SU-DHL-6 (cell line): ENCODE measurements around the gene IRGQ.

Experiments
- H2AFZ ChIP-seq: fragments of 200-600 bp; sonication (generic); 2 replicates; pipeline ENCODE4 v1.6.1; 2014; ENCODE audit warnings: low read depth, mild to moderate bottlenecking, moderate library complexity, mixed read lengths, antibody characterized with exemption, low read length; ENCODE audit not compliant: severe bottlenecking
- H3F3A ChIP-seq: fragments of 200-600 bp; shearing (Covaris generic); 2 replicates; pipeline ENCODE4 v1.6.0; 2016; ENCODE audit warnings: antibody characterized with exemption, mild to moderate bottlenecking; ENCODE audit not compliant: insufficient read depth
- H3K27ac ChIP-seq: fragments of 200-600 bp; sonication (generic); 2 replicates; pipeline ENCODE4 v1.5.1; 2016; ENCODE audit warnings: low read depth, mild to moderate bottlenecking, low read length, moderate library complexity, mixed read lengths
- H3K27me3 ChIP-seq: fragments of 200-600 bp; sonication (generic), shearing (Covaris generic); 2 replicates; pipeline ENCODE4 v1.6.0; 2014; ENCODE audit warnings: mild to moderate bottlenecking, low read length
- H3K36me3 ChIP-seq: fragments of 200-600 bp; sonication (generic); 2 replicates; pipeline ENCODE4 v1.6.1; 2014; ENCODE audit warnings: mild to moderate bottlenecking, low read length, mixed read lengths
- H3K4me2 ChIP-seq: fragments of 300-600, 200-600 bp; shearing (Covaris generic), sonication (generic); 2 replicates; pipeline ENCODE4 v1.6.0; 2014; ENCODE audit warnings: low read length, low read depth, mild to moderate bottlenecking; ENCODE audit not compliant: poor library complexity, severe bottlenecking
- H3K4me3 ChIP-seq: fragments of 200-600 bp; sonication (generic); 2 replicates; pipeline ENCODE4 v1.5.1; 2014; ENCODE audit warnings: antibody characterized with exemption, low read length, mild to moderate bottlenecking, mixed read lengths; ENCODE audit not compliant: insufficient read depth, poor library complexity, severe bottlenecking
- H3K79me2 ChIP-seq: fragments of 200-600 bp; sonication (generic); 2 replicates; pipeline ENCODE4 v1.6.1; 2014; ENCODE audit warnings: mild to moderate bottlenecking, low read length, moderate library complexity; ENCODE audit not compliant: insufficient read depth
- H3K9ac ChIP-seq: fragments of 200-600 bp; sonication (generic); 2 replicates; pipeline ENCODE4 v1.7.0; 2014; ENCODE audit warnings: mild to moderate bottlenecking, low read length
- H3K9me2 ChIP-seq: fragments of 200-600 bp; sonication (generic); replicated peaks from 2 replicates; pipeline ENCODE4 v1.6.1; 2014; ENCODE audit warnings: low read length; ENCODE audit not compliant: insufficient read depth
- H3K9me3 ChIP-seq: fragments of 200-600 bp; sonication (generic); 2 replicates; pipeline ENCODE4 v1.6.1; 2014; ENCODE audit warnings: low read length, mixed read lengths; ENCODE audit not compliant: insufficient read depth
- H4K20me1 ChIP-seq: fragments of 200-600 bp; sonication (generic); 2 replicates; pipeline ENCODE4 v1.6.1; 2014; ENCODE audit warnings: low read depth, mild to moderate bottlenecking, antibody characterized with exemption, low read length, moderate library complexity, mixed read lengths
- EZH2phosphoT487 ChIP-seq: fragments of 200-600 bp; sonication (generic), shearing (Covaris generic); conservative IDR thresholded peaks from 2 replicates; pipeline ENCODE4 v1.6.1; 2018; ENCODE audit warnings: mild to moderate bottlenecking, antibody characterized with exemption, low read length, moderate library complexity, mixed read lengths
- TF ChIP-seq, protein P1 (sequence below): fragments of 200-600 bp; sonication (generic); IDR thresholded peaks from one replicate; pipeline ENCODE4 v1.5.1; 2017; ENCODE audit warnings: antibody characterized with exemption, mild to moderate bottlenecking, low read length, moderate library complexity; ENCODE audit not compliant: insufficient read depth, poor library complexity, severe bottlenecking

Gene IRGQ

DNA sequence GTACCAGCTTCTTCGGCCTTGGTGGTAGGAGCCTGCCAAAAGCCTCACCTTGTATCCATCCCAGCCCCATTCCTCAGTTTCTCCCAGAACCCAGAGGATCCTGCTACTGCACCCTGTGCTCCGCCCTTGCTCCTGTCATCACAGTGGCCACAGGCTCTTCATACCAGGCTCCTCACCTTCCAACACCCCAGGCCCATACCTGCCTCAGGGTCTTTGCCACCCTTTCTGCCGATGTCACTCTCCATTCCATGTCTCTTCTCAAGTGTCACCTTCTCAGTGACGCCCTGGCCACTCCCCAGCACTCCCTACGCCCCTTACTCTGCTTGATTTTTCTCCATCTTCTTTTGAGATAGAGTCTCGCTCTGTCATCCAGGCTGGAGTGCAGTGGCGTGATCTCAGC, 13.9 kb upstream of the IRGQ start:
- no peaks in the 10 kb centered on the region for H3K36me3 ChIP-seq
- H3K9me2 ChIP-seq, result no peaks in the 10 kb centered on the region
- H3K9ac ChIP-seq, result no peak overlapping the region
- H4K20me1 ChIP-seq, result no peaks in the 10 kb centered on the region
- no peak overlapping the region for H3K4me3 ChIP-seq
- H3K4me2 ChIP-seq, result no peak overlapping the region
- H3F3A ChIP-seq, result no peaks in the 10 kb centered on the region
- no peaks in the 10 kb centered on the region for H3K27me3 ChIP-seq
- H3K79me2 ChIP-seq, result peaks cover 16% of the 10 kb centered on the region; the same call in 1 of the 2 replicates
- TF ChIP-seq, protein P1, sequence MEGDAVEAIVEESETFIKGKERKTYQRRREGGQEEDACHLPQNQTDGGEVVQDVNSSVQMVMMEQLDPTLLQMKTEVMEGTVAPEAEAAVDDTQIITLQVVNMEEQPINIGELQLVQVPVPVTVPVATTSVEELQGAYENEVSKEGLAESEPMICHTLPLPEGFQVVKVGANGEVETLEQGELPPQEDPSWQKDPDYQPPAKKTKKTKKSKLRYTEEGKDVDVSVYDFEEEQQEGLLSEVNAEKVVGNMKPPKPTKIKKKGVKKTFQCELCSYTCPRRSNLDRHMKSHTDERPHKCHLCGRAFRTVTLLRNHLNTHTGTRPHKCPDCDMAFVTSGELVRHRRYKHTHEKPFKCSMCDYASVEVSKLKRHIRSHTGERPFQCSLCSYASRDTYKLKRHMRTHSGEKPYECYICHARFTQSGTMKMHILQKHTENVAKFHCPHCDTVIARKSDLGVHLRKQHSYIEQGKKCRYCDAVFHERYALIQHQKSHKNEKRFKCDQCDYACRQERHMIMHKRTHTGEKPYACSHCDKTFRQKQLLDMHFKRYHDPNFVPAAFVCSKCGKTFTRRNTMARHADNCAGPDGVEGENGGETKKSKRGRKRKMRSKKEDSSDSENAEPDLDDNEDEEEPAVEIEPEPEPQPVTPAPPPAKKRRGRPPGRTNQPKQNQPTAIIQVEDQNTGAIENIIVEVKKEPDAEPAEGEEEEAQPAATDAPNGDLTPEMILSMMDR, result no peak
- no peak for TF ChIP-seq EZH2phosphoT487
- H3K27ac ChIP-seq, result no peak overlapping the region
- no peaks in the 10 kb centered on the region for H3K9me3 ChIP-seq
- H2AFZ ChIP-seq, result no peak overlapping the region

DNA sequence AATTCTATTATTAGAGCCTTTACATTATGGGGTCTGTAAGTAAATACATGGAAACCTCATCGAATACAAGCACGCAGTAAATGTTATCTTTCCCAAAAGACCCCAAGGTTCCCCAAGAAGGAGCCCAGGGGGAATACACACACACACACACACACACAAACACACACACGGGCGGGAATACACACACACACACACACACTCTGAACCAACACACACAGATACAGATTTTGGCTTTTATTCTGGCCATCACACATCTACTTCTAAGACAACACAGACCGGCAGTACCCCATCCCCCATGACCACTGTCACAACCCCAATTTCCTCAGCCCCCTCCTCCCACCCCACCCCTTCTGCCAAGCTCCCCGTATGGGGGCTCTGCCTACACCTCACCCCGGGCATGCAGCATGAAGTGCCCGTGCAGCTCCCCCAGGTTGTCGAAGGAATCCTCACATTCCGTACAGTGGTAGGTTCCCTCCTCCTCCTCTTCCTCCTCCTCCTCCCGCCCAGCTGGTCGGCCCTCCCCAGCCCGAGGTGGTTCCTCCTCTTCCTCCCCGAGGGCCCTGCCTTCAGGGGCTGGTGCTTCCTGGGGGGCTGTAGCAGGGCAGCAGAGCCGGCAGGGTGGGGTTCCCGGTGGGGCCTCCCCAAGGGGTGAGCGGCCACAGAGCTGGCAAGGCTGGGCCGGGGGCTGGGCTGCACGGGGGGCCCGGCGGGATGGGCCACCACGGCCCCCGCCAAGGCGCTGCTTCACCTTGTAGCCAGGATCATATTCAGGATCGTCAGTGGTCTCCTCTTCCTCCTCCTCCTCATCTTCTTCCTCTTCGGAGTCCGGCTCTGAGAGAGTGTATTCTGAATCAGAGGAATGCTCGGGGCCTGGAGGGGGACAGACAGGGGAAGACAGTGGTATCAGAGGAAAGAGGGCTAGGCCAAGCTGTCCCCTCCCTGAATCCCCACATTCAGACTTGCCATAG, 11.6 kb upstream of the IRGQ start:
- H3F3A ChIP-seq, result no peaks in the 10 kb centered on the region; the same call in 1 of the 2 replicates
- H4K20me1 ChIP-seq, result no peaks in the 10 kb centered on the region
- no peak for TF ChIP-seq EZH2phosphoT487
- TF ChIP-seq, protein P1, result no peak
- no peak overlapping the region for H3K9ac ChIP-seq
- no peaks in the 10 kb centered on the region for H3K27me3 ChIP-seq
- no peak overlapping the region for H2AFZ ChIP-seq
- H3K27ac ChIP-seq, result no peak overlapping the region
- H3K36me3 ChIP-seq, result no peaks in the 10 kb centered on the region
- no peak overlapping the region for H3K4me3 ChIP-seq
- H3K9me2 ChIP-seq, result no peaks in the 10 kb centered on the region
- H3K79me2 ChIP-seq, result peaks cover 16% of the 10 kb centered on the region; the same call in 1 of the 2 replicates
- no peak overlapping the region for H3K4me2 ChIP-seq
- no peaks in the 10 kb centered on the region for H3K9me3 ChIP-seq

DNA sequence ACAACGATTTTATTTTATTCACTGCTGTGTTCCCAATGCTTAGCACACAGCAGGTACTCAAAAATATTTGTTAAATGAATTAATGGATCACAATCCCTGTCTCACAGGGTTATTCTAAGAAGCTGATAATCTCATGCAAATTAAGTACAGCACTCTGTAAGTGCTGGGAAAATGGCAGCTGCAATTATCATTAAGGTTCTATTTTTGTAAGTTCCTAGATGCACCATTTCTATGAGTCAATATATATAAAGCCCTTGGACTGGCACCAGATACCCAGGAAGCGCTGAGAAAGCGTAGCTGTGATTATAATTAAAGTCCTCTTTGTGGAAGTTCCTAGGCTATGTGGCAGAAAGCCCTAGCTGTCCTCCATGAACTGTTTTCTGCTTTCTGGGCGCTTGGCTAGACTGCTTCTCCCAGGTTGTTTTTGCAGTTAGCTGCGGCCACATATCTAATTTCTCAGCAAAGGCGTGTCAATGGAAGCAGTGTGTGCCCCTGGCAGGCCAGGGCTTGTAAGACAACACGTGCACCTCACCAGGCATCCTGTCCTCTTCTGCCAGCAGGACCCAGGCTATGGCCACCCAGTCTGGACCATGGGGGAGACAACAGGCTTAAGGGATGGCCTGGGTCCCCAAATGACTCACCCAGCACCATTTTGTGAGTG, 10.8 kb upstream of the IRGQ start:
- H3K27ac ChIP-seq, result no peak overlapping the region
- no peaks in the 10 kb centered on the region for H3K27me3 ChIP-seq
- H3K79me2 ChIP-seq, result 0 out of 2 replicates have a peak, but pooled peaks cover 10% of the 10 kb centered on the region
- H2AFZ ChIP-seq, result no peak overlapping the region
- H3K9me3 ChIP-seq, result no peaks in the 10 kb centered on the region
- TF ChIP-seq, protein P1, result no peak
- TF ChIP-seq EZH2phosphoT487, result no peak
- no peaks in the 10 kb centered on the region for H3K9me2 ChIP-seq
- no peak overlapping the region for H3K4me2 ChIP-seq
- peaks cover under 1% of the 10 kb centered on the region; the same call in 1 of the 2 replicates for H3F3A ChIP-seq
- H4K20me1 ChIP-seq, result no peaks in the 10 kb centered on the region
- H3K36me3 ChIP-seq, result no peaks in the 10 kb centered on the region
- H3K4me3 ChIP-seq, result no peak overlapping the region
- H3K9ac ChIP-seq, result no peak overlapping the region
